ENCODE measurements around the gene ZNF136.

ZNF136 gene

GRCh38 chr19:12232961-12233360 is 70.1 kb downstream of the ZNF136 start:
- no peaks in the 10 kb centered on the region for H3K9me3 ChIP-seq (ENCODE audit: control insufficient read depth, insufficient read depth, low read depth, low read length)
- CTCF ChIA-PET = interaction anchor here (0.6 kb wide), 1 partner anchor 439 kb away, joined by 3 read pairs; no protein-coding TSS in a partner anchor

GRCh38 chr19:12237143-12237839 is 74.4 kb downstream of the ZNF136 start:
- no peaks in the 10 kb centered on the region for H3K9me3 ChIP-seq (ENCODE audit: control insufficient read depth, insufficient read depth, low read depth, low read length)
- no peak overlapping the region for H3K4me3 ChIP-seq (ENCODE audit: low read depth, low read length)
- H3K36me3 ChIP-seq (ENCODE audit: control insufficient read depth in 2 of 2, insufficient read depth in 1 of 2, low read length in 2 of 2) = no peaks in the 10 kb centered on the region
- CTCF ChIA-PET = no interaction called here
- no peak overlapping the region for H3K27ac ChIP-seq (ENCODE audit: extremely low read depth, low read depth, low read length)
- no peaks in the 10 kb centered on the region for H3K4me1 ChIP-seq (ENCODE audit: control insufficient read depth, insufficient read depth, low read length)
- POLR2A ChIA-PET = no interaction called here
- TF ChIP-seq ZNF692 (tag by site-specific recombination; IDR thresholded peaks at IDR 0.05) = no peak
- no peak for TF ChIP-seq ZNF114 (tag by site-specific recombination; IDR thresholded peaks at IDR 0.05)
- TF ChIP-seq ZNF544 (tag by site-specific recombination; IDR thresholded peaks at IDR 0.05) = no peak
- TF ChIP-seq ZSCAN23 (tag by site-specific recombination; IDR thresholded peaks at IDR 0.05) = no peak
- TF ChIP-seq ZIC2 (tag by site-specific recombination; IDR thresholded peaks at IDR 0.05) = no peak
- TF ChIP-seq ZNF837 (tag by site-specific recombination; IDR thresholded peaks at IDR 0.05) = no peak
- no peak for TF ChIP-seq OSR2 (tag by site-specific recombination; IDR thresholded peaks at IDR 0.05)
- TF ChIP-seq ZNF311 (tag by site-specific recombination; IDR thresholded peaks at IDR 0.05; ENCODE audit: borderline replicate concordance) = no peak
- no peak for TF ChIP-seq ZNF654 (tag by site-specific recombination; IDR thresholded peaks at IDR 0.05; ENCODE audit: low read depth)
- no peak for TF ChIP-seq REST (tag by site-specific recombination; IDR thresholded peaks at IDR 0.05)
- no peak for TF ChIP-seq ZNF639 (tag by site-specific recombination; IDR thresholded peaks at IDR 0.05)
- no peak for TF ChIP-seq ZNF561 (tag by site-specific recombination; IDR thresholded peaks at IDR 0.05; ENCODE audit: borderline replicate concordance)
- no peak for TF ChIP-seq ZBTB44 (tag by site-specific recombination; IDR thresholded peaks at IDR 0.05)
- no peak for TF ChIP-seq ZNF19 (tag by site-specific recombination; IDR thresholded peaks at IDR 0.05; ENCODE audit: low read depth)

More at GRCh38 chr19:12232961-12233360, 70.1 kb downstream of the ZNF136 start:
- Histone ChIP-seq H3K36me3 (ENCODE audit: control insufficient read depth in 2 of 2, insufficient read depth in 1 of 2, low read length in 2 of 2) (no peaks in the 10 kb centered on the region), H3K4me3 (ENCODE audit: low read depth, low read length) (no peak overlapping the region), H3K27ac (ENCODE audit: extremely low read depth, low read depth, low read length) (no peak overlapping the region), H3K4me1 (ENCODE audit: control insufficient read depth, insufficient read depth, low read length) (no peaks in the 10 kb centered on the region)
- no peak for TF ChIP-seq HOXC10 (CRISPR knock-in tag; IDR thresholded peaks at IDR 0.05)
- TF ChIP-seq ZNF221 (tag by site-specific recombination; IDR thresholded peaks at IDR 0.05; ENCODE audit: borderline replicate concordance) = no peak
- no peak for TF ChIP-seq ZFP37 (tag by site-specific recombination; IDR thresholded peaks at IDR 0.05)
- no peak for TF ChIP-seq TRIM28 (IDR thresholded peaks at IDR 0.05; ENCODE audit: borderline replicate concordance, low read length)
- no peak for TF ChIP-seq ZNF324 (tag by site-specific recombination; IDR thresholded peaks at IDR 0.05)
- TF ChIP-seq YY1 (tag by site-specific recombination; IDR thresholded peaks at IDR 0.05) = no peak
- TF ChIP-seq ZNF596 (tag by site-specific recombination; IDR thresholded peaks at IDR 0.05) = no peak
- TF ChIP-seq ATF2 (tag by site-specific recombination; IDR thresholded peaks at IDR 0.05; ENCODE audit: low read depth) = no peak
- TF ChIP-seq CTCF (tag by site-specific recombination; IDR thresholded peaks at IDR 0.05) = no peak
- TF ChIP-seq ZNF211 (tag by site-specific recombination; IDR thresholded peaks at IDR 0.05; ENCODE audit: low read depth) = no peak
- POLR2A ChIA-PET = no interaction called here

All from HEK293 (cell line).